RWPE2 (cell line): ENCODE data around the gene EMX1.

Experiments used
- ATAC-seq: fragments of 200-7000 bp; cut with Tn5 transposase; 3 replicates; pipeline ENCODE4 v1.9.1; 2021; ENCODE audit warnings: low read depth
- DNase-seq: peaks from one replicate; pipeline ENCODE4 v3.0.0-alpha.2; 2020; ENCODE audit warnings: low spot score
- H3K27ac ChIP-seq: fragments of 450-650 bp; 2 replicates; pipeline ENCODE4 v1.5.1; 2017; ENCODE audit warnings: mild to moderate bottlenecking; ENCODE audit not compliant: poor library complexity, severe bottlenecking
- H3K27me3 ChIP-seq: fragments of 250-450 bp; sonication (Bioruptor Pico); 2 replicates; pipeline ENCODE4 v1.5.1; 2021; ENCODE audit warnings: mild to moderate bottlenecking, moderate library complexity; ENCODE audit not compliant: insufficient read depth, poor library complexity, severe bottlenecking
- H3K36me3 ChIP-seq: fragments of 250-450 bp; sonication (Bioruptor Pico); 2 replicates; pipeline ENCODE4 v1.5.1; 2020; ENCODE audit warnings: low read depth, mild to moderate bottlenecking, moderate library complexity
- H3K4me1 ChIP-seq: fragments of 250-450 bp; sonication (Bioruptor Pico); 2 replicates; pipeline ENCODE4 v1.5.1; 2021; ENCODE audit warnings: mild to moderate bottlenecking, moderate library complexity; ENCODE audit not compliant: insufficient read depth, poor library complexity, severe bottlenecking
- H3K4me3 ChIP-seq: fragments of 250-450 bp; sonication (Bioruptor Pico); 2 replicates; pipeline ENCODE4 v1.5.1; 2021; ENCODE audit warnings: mild to moderate bottlenecking, moderate library complexity; ENCODE audit not compliant: severe bottlenecking
- H3K9me3 ChIP-seq: fragments of 250-450 bp; sonication (Bioruptor Pico); 2 replicates; pipeline ENCODE4 v1.5.1; 2021; ENCODE audit warnings: mild to moderate bottlenecking, moderate library complexity; ENCODE audit not compliant: severe bottlenecking
- TF ChIP-seq, protein P1 (sequence below): fragments of 450-650 bp; IDR thresholded peaks from one replicate; pipeline ENCODE4 v1.5.1; 2017; ENCODE audit warnings: mild to moderate bottlenecking, moderate library complexity; ENCODE audit not compliant: poor library complexity, severe bottlenecking

Gene EMX1

DNA sequence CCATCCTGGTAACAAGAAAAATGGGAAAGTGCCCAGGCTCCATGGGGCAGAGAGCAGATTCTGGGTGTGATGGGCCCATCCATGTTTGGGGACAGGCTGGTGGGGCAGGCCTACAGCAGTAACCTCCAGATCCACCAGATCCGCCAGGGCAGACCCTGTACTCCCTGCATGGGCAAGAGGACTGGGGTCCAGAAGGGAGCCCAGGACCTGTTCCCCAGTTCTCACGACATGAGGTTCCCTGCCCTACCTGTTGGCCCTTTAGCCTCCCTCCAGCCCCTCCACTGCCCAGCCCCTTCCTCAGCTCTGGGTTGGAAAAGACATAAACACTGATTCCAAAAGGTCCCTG is 38.7 kb downstream of the EMX1 start:
- H3K36me3 ChIP-seq: no peaks in the 10 kb centered on the region
- no peaks in the 10 kb centered on the region for H3K9me3 ChIP-seq
- no peak overlapping the region for H3K4me3 ChIP-seq
- ATAC-seq (no peak), DNase-seq (no peak)
- no peaks in the 10 kb centered on the region for H3K4me1 ChIP-seq
- H3K27me3 ChIP-seq: no peaks in the 10 kb centered on the region
- H3K27ac ChIP-seq: no peak overlapping the region
- TF ChIP-seq, protein P1, sequence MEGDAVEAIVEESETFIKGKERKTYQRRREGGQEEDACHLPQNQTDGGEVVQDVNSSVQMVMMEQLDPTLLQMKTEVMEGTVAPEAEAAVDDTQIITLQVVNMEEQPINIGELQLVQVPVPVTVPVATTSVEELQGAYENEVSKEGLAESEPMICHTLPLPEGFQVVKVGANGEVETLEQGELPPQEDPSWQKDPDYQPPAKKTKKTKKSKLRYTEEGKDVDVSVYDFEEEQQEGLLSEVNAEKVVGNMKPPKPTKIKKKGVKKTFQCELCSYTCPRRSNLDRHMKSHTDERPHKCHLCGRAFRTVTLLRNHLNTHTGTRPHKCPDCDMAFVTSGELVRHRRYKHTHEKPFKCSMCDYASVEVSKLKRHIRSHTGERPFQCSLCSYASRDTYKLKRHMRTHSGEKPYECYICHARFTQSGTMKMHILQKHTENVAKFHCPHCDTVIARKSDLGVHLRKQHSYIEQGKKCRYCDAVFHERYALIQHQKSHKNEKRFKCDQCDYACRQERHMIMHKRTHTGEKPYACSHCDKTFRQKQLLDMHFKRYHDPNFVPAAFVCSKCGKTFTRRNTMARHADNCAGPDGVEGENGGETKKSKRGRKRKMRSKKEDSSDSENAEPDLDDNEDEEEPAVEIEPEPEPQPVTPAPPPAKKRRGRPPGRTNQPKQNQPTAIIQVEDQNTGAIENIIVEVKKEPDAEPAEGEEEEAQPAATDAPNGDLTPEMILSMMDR: no peak

DNA sequence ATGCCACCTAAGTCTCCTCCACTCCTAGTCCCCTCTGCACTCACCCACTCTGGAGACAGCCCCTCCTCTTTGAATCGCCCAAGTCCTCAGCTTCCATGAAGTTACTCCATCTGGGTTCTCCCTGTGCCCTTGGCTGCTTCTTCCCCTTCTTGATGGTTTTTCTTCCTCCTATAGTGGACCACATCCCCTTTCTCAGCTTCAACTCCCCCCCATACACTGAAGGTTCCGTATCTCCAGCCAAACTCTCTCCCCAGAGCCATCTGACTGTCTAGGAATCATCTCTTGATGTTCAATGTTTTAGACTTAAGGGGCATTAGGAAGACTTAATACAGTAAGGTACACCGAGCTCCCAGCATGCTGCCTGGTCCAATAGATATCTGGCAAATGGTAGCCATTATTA is 39.6 kb downstream of the EMX1 start:
- no peak overlapping the region for H3K4me3 ChIP-seq
- no peak for ATAC-seq
- H3K36me3 ChIP-seq: no peaks in the 10 kb centered on the region
- DNase-seq: no peak
- no peaks in the 10 kb centered on the region for H3K4me1 ChIP-seq
- no peak overlapping the region for H3K27ac ChIP-seq
- no peaks in the 10 kb centered on the region for H3K27me3 ChIP-seq
- TF ChIP-seq, protein P1: no peak
- H3K9me3 ChIP-seq: no peaks in the 10 kb centered on the region

DNA sequence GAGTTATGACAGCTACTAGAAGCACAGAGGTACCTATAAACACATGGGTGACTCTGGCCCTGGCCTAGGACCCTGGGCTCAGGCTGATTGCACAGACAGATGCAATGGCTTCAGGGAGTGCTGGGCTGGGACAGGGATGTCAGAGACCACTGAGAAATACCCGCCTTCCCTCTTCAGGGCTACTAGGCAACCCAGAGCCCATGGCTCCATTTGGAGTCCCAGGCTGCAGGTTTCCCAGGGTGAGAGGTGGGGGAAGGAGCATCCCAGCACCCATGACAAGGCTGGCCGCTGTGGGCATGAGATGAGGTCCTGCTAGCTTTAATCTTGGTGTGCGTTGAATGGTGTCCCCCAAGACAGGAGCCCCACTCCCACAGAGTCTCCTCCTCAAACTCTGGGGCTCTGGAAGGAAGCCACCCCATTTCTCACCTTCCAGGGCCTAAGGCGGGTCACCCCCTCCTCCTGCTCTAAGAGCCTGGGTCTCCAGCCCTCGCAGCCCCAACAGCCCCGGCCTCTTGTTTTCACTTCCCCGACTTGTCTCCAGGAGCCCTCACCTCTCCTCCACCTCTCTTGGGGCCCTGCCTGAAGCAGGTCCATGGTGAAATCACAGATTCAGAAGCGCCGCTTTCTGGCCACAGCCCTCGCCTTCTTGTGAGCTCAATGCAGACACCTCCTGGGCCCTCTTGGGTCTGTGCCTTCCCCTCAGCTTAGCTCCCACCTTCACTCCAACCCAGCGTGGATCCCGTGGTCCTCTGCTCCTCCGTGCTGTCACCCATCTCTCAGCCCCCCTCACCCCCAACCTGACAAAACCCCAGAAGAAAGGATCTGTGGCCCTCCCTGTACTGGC is 41.4 kb downstream of the EMX1 start:
- Histone ChIP-seq H3K27ac (no peak overlapping the region), H3K9me3 (no peaks in the 10 kb centered on the region), H3K4me3 (no peak overlapping the region), H3K27me3 (no peaks in the 10 kb centered on the region), H3K36me3 (no peaks in the 10 kb centered on the region), H3K4me1 (no peaks in the 10 kb centered on the region)
- ATAC-seq (no peak), DNase-seq (no peak)
- TF ChIP-seq, protein P1: no peak

DNA sequence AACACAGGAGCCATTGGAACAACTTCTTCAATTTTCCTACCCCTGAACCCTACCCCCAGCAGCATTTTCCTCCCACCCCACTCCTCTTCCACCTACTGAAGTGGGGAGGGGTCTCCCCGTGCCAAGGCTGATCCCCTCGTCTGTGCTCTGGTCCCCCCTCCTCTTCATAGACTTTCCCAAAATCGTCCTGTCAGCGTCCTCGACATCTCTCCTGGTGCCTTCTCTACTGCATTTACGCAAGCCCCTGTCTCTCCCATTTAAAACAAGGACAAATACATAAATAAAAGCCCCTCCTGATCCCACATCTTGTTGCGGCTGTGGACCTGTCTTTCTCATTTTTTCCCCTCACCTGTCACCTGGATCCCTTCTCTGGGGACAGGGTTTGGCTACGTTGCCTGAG is 42.2 kb downstream of the EMX1 start:
- TF ChIP-seq, protein P1: no peak
- Histone ChIP-seq H3K36me3 (no peaks in the 10 kb centered on the region), H3K4me1 (no peaks in the 10 kb centered on the region), H3K4me3 (no peak overlapping the region), H3K9me3 (no peaks in the 10 kb centered on the region), H3K27me3 (no peaks in the 10 kb centered on the region), H3K27ac (no peak overlapping the region)
- DNase-seq: no peak
- no peak for ATAC-seq
